GM15510 (cell line): Measurements from ENCODE around the gene PRR7.

Experiments used
- POLR2A ChIP-seq: IDR thresholded peaks from 3 replicates; pipeline ENCODE4 v1.6.1; 2011; ENCODE audit warnings: borderline replicate concordance; ENCODE audit not compliant: insufficient read length; ENCODE audit errors: extremely low read depth

The PRR7 gene

GRCh38 chr5:177440211-177440989 is 6.2 kb upstream of the PRR7 start:
- peak; percentile 25 for TF ChIP-seq POLR2A

- TF ChIP-seq POLR2A, result no peak
These were observed 5.4 kb upstream of the PRR7 start for GRCh38 chr5:177440990-177441780.

GRCh38 chr5:177442066-177442826 is 4.4 kb upstream of the PRR7 start:
- peak; percentile 5 for TF ChIP-seq POLR2A

GRCh38 chr5:177443144-177443983 is 3.2 kb upstream of the PRR7 start:
- no peak for TF ChIP-seq POLR2A

- peak; percentile 32 for TF ChIP-seq POLR2A
These were observed 2.2 kb upstream of the PRR7 start for GRCh38 chr5:177444106-177445051.

GRCh38 chr5:177445052-177445916 is 1.3 kb upstream of the PRR7 start:
- peak; percentile 23 for TF ChIP-seq POLR2A

- TF ChIP-seq POLR2A, result no peak
These were observed 756 bp upstream of the PRR7 start for GRCh38 chr5:177445917-177446199.

GRCh38 chr5:177447066-177447610 is 524 bp downstream of the PRR7 start:
- TF ChIP-seq POLR2A, result no peak

- no peak for TF ChIP-seq POLR2A
These were observed 1.1 kb downstream of the PRR7 start for GRCh38 chr5:177447611-177448243.

- no peak for TF ChIP-seq POLR2A
These were observed 1.8 kb downstream of the PRR7 start for GRCh38 chr5:177448244-177448950.
